GM10266 (cell line): ENCODE results near the gene TMEM40.
A peak's percentile ranks its signal among the peaks of the same experiment; 100 is the strongest.
"Not testable (repeated sequence)": the region's sequence is repeated elsewhere in the genome, so short reads cannot be mapped to it uniquely, and the experiment has no call there.

Experiments used
- DNase-seq: peaks from one replicate; pipeline ENCODE4 v3.0.0; 2012; ENCODE audit errors: extremely low spot score
- CTCF ChIP-seq: IDR thresholded peaks from 2 replicates; pipeline ENCODE4 v1.5.1; 2012; ENCODE audit warnings: mild to moderate bottlenecking, low read depth; ENCODE audit not compliant: control insufficient read depth, insufficient read depth; ENCODE audit errors: missing control alignments

The TMEM40 gene

DNA sequence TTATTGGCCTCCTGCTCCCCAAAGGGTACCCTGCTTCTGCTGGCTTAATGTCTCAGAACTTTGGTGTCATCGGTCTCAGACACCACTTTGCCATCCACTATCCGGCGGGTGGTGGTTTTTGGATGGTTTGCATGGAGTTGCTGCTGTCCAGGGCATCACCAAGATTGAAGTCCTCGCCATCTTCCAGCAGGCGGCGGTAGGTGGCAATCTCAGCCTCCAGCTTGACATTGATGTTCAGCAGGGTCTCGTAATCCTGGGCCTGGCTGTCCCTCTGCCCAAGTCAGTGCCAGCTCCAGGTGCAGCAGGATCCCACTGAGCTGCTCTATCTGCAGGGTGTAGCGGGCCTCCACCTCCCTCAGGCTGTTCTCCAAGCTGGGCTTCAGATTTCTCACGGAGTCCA lies 28.3 kb upstream of the TMEM40 start:
- TF ChIP-seq CTCF = peak; percentile 51
- DNase-seq = not testable (repeated sequence)

- no peak for DNase-seq
- no peak for TF ChIP-seq CTCF
Measured at GRCh38 chr3:12785096-12785495, 26.0 kb upstream of the TMEM40 start.

- TF ChIP-seq CTCF = no peak
- DNase-seq = no peak
Measured at GRCh38 chr3:12782172-12782815, 23.2 kb upstream of the TMEM40 start.

- DNase-seq = no peak
- no peak for TF ChIP-seq CTCF
Measured at GRCh38 chr3:12780751-12781150, 21.7 kb upstream of the TMEM40 start.

DNA sequence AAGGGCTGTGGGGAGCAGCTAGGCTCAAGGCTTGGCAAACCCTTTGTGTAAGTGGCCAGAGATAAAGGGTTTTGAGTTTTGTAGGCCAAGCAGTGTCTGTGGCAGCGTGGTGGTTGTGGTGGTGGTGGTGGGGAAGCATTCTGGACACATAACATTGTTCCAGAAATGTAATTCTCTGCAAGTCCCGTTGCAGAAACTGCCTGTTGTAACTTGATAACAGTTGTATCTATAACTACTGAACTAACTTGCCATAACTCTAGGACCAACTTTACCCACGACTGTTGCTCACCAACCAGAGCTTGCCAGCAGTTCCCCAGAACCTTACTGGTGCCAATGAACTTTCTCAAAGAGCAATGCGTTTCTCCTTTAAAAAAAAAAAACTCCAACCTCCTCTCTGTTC lies 18.1 kb upstream of the TMEM40 start:
- no peak for TF ChIP-seq CTCF
- no peak for DNase-seq

DNA sequence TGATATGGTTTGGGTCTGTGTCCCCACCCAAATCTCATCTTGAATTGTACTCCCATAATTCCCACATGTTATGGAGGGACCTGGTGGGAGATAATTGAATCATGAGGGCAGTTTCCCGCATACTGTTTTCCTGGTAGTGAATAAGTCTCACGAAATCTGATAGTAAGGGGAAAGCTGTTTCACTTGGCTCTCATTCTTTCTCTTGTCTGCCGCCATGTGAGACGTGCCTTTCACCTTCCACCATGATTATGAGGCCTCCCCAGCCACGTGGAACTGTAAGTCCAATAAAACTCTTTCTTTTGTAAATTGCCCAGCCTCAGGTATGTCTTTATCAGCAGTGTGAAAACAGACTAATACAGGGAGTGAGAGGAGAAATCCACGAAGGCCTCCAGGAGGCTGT lies 16.9 kb upstream of the TMEM40 start:
- DNase-seq = not testable (repeated sequence)

DNA sequence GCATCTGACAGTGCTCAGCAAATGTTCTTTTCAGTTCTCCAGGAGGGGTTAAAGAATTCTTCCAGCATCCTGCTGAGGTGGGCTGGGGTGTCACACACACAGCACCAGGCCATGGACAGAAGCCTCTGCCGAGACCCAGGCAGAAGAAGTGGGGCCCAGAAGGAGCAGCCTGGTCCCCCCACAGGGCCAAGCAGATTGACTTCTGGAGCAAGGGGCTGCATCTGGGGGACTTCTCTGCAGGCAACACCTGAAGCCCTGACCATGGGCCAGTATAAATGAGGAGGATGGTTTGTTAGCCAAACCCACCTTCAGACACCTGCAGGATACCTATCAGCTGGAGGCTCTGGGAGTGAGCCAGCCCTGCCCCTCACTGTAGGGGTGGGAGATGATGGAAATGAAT lies 16.2 kb upstream of the TMEM40 start:
- TF ChIP-seq CTCF = no peak
- no peak for DNase-seq

DNA sequence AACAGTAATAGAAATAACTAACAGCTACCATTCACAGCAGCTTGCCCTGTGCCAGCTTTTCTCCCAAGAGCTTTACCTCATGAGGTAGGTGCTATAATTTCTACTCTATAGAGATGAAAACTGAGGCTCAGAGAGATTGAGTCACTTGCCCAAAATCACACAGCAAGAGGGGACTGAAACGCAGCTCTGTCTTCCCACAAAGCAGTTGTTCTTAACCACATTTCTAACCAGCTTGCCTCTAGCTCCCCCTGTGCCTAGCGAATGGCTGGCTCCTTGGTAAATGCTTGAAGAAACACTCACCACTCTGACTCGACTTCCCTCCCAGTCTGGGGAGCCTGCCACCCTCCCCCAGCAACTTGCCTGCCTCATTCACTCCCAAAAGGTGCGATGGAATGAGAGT lies 15.6 kb upstream of the TMEM40 start:
- DNase-seq = no peak
- TF ChIP-seq CTCF = no peak
